Inferior parietal cortex (tissue), 1 donor: Measurements from ENCODE around the gene B3GALT6.

Experiments
- DNase-seq: peaks from one replicate; pipeline ENCODE4 v3.0.0-alpha.2; 2016; ENCODE audit errors: extremely low spot score

Gene B3GALT6

GRCh38 chr1:1231400-1232207 is 433 bp upstream of the B3GALT6 start, which contains the start of gene SDF4:
Gene SDF4, minus strand, starts transcription at chr1:1232001. Its CDS starts 3,229 bp downstream, at chr1:1228772.
- peak; percentile 95 for DNase-seq

DNA sequence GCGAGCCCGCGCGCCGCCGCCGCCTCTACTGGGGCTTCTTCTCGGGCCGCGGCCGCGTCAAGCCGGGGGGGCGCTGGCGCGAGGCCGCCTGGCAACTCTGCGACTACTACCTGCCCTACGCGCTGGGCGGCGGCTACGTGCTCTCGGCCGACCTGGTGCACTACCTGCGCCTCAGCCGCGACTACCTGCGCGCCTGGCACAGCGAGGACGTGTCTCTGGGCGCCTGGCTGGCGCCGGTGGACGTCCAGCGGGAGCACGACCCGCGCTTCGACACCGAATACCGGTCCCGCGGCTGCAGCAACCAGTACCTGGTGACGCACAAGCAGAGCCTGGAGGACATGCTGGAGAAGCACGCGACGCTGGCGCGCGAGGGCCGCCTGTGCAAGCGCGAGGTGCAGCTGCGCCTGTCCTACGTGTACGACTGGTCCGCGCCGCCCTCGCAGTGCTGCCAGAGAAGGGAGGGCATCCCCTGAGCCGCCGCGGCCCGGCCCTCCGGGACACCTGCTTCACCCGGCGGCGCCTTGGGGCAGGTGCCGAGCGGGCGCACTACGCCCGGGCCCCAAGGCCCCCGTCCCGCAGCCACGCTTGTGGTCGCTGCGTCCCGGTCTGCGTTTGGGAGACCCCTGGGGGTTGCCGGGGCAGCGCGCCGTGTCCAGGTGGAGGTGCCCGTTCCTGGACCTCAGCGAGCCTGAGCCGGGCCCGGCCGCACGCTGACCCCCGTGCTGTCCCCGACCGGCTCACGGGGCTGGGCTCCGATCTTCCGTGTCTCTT is 944 bp downstream of the B3GALT6 start:
- no peak for DNase-seq

GRCh38 chr1:1233567-1233892 is 1.5 kb downstream of the B3GALT6 start:
- no peak for DNase-seq

- no peak for DNase-seq
These were observed 2.3 kb downstream of the B3GALT6 start for GRCh38 chr1:1234180-1234808.

DNA sequence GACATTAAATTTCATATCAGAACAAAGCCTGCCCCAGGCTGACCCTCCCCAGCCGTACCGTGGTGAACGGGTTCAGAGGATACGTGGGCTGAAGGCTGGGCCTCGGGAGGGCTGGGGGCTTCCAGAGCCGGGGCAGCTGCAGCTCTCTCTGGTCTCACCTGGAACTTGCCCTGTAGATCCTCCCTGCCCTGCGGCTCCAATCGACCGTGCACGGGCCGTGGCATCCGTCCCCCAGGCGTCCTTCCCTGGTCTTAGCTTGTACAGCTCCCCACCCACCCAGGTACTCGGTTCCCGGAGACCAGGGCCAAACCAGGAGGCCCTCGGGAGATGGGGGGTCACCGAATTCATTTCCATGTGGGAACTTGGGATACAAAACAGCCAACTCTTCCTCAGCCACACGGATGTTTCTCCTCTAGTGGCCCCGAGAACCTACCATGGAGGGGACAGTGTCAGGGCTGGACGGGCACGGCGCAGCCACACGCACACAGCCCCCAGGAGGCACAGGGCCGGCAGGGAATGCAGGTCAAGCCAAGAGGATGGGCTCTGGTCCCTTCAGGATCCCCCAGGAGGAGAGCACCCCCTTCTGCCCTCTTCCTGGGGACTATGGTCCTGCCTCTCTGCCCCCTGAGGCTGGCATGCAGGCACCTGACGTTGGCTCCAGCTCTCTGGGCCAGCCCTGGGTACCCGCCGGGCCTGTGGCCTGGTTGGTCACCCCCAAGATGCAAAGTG is 3.1 kb downstream of the B3GALT6 start:
- no peak for DNase-seq

DNA sequence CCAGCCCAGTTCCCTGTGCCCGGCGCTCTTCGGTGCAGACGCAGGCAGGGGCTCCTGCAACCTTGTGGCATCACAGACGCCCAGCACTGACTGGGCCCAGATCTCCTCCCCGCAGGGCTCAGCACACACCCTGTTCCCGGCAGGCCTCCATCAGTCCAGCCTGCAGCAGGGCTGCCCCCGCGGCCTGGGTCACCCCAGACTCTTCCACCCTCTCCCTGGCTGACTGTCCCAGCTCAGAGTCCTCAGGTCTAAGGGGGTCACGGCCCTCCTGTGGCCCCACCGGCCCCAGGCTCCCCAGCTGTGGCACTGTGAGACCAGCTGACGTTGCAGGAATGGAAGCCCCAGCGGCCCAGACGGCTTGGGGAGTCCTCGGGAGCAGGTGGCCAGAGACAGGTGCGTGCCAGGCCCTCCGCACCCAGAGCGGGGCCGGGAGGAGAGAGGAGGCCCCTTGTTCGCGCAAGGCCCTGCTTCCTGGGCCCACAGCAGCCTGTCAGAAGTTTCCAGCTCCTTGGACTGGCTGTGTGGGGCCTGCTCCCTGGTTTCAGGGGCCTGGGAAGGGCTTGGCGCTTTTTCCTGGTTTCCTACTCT is 4.2 kb downstream of the B3GALT6 start:
- no peak for DNase-seq

DNA sequence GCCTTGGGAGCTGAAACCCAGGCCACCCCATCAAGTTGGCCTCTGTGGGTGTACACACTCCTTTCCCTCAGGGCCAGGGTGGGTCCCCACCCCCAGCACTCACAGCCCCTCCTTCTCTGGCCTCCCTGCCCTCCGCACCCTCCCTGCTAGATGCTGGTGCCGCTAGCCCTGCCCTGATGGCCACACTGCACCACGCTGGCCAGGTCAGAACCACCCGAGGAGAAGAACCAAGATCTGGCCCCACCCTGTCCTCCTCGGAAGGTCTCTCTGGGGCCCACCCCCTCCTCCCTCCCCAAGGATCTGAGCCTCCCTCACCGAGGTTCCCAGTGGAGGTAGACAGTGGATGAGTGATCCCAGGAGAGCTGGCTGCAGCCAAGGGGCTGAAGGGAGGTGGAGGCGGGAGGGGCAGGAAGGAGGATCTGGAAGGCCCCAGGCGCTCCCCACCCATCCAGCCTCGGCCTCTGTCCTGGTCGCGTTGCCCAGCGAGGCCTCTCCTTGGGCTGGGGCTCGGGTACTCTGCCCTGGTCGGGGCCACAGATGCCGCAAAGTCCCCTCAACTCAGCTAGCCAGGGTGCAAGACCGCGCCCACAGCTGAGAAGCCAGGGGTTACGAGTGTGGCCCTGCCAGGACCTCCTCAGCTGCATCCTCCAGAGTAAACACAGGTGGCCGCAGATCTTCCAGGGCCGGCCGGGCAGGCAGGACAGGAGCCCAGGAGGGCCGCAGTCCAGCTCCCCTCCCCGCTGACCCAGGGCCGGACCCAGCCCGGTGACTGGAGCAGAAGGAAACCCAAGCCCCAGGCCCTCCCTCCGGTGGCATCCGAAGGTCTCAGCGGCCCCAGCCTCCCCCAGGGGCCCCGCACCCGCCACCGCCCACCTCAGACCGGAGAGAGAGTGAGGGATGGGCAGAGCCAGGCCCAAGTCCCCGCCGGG is 5.2 kb downstream of the B3GALT6 start:
- no peak for DNase-seq

DNA sequence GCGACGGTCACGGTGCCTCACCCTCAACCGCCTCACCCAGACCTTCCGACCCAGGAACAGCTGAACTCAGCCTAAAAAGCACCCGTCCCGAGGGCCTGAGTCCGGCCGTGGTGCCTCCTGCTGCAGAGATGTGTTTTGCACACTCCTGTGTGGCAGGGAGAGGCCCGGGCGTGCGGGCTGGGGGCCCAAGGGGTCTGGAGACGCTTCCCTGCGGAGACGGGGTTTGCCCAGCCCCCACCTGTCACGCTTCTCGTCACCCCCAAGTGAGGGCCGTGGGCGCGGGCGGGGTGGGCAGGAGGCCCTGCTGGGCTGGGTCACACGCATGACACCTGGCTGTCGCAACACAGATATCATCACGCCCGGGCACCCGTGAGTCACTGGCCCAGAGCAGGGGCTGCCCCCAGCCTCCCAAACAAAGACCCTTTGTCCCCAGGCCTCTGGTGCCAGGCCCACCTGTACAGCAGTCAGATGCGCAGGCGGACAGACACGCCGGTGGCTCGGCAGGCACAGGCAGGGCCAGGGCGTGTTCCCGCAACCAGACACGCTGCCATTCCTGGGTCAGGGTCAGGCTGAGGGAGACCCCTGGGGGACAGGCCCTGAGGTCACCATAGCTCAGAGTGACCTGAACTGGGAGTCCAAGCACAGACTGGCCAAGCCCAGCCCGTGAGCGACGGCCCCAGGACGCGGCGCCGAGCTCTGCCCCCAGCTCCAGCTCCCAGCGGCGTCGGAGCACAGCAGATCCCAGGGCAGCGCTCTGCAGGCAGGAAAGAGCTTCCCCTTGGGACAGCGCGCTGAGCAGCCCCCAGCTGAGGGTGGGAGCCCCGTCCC is 6.1 kb downstream of the B3GALT6 start:
- DNase-seq = no peak

DNA sequence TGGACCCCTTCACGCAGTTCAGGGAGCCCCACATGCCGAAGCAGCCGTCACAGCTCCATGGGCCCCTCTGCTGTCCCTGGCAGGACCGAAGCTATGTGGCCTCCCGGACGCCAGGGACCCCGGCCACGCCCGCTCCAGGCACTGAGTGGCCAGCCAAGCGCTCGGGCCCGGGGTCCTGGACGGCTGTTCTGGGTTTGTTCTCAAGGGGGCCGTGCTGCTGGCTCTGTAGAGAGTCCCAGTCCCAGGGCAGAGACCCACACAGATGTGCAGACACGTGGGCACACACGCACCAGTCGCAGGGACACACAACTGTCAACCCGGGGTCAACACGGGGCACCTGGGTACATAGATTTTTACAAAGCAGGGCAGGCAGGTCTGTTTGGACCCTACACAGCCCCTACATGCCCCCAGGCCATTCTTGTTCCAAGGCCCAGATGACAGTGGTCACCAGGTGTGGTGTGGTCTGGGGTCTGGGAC is 6.7 kb downstream of the B3GALT6 start:
- no peak for DNase-seq

- DNase-seq = no peak
These were observed 7.2 kb downstream of the B3GALT6 start for GRCh38 chr1:1239227-1239613.

DNA sequence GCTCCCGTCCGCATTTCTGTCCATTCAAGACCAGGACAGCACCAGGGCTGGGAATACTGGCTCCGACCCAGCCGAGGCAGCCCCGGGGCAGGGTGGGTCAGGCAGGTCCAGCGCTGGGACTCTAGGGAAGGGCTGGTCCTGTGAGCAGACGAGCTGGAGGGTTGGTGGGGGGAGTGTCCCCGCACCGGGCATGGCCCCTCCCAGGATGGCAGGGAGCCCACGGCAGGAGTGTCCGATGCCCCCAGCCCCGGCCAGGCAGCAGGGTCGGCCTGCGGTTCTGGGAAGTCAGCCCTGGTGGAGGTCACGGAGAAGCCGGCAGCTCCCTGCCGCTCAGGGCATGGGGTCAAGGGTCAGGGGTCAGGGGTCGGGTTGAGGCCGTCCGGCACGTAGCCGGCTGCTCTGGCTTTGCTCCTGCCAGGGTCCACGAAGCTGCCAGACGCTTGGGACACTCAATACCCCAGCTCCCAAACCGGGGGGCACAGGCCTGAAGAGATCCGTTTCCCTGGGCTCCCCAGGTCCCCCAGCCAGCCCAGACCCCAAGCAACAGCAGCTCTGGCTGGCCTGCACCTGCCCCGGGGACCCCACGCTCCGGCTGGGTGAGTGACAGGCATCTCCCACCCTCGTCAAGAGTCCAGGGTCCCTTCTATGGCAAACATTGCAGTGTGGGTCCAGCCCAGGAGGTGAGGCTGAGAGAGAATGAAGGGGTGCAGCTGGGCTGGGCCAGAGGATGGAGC is 7.7 kb downstream of the B3GALT6 start:
- DNase-seq = no peak

DNA sequence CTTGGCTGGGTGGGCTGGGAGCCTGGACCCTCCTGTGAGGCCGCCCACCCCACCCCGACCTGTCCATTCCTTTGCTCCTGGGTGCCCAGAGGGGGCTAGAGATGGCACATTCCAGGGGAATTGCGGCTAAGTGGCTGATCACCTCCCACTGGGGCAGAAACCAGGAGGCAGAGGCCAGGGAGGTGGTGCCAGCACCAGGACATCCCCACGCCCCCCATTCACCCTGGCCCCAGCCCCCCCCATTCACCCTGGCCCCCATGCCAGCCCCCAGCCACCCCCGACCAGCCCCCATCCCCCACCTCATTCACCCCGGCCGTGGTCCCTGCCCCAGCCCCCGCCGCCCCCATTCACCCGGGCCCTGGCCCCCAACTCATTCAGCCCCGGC is 8.3 kb downstream of the B3GALT6 start:
- DNase-seq = no peak

DNA sequence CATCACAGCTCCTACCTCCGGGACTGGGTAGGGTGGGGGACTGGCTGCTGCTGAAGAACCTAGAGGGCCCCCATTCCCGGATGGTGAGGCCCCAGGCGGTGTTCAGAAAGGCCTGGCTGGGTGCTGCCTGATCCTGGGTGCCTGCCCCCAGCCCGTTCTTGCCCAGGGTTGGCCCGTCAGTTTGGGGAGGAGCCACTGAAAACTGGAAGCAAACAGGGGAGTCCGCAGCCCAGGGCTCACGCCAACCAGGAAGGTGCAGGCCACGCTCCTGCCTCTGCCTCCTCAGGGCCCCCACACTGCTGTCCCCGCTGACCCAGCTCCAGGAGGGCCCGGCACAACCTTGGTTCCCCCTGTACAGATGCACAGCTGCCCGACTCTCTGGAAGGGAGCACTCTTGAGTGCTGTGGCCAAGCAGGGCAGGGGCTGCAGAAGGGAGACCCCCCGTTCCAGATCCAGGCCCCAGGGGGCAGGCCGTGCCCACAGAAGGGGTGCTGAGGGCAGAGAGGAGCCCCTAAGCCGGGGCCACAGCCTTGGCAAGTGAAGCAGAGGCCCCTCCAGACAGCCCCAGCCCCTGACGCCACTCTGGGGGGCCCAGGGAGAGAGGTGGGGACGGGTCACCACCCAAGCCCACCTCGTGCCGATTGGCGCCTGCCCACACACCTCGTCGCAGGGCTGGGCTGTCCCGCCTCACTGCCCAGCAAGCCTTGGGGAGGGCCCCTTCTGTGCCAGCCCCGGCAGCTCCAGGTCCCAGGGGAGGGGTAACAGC is 9.0 kb downstream of the B3GALT6 start:
- DNase-seq = no peak

DNA sequence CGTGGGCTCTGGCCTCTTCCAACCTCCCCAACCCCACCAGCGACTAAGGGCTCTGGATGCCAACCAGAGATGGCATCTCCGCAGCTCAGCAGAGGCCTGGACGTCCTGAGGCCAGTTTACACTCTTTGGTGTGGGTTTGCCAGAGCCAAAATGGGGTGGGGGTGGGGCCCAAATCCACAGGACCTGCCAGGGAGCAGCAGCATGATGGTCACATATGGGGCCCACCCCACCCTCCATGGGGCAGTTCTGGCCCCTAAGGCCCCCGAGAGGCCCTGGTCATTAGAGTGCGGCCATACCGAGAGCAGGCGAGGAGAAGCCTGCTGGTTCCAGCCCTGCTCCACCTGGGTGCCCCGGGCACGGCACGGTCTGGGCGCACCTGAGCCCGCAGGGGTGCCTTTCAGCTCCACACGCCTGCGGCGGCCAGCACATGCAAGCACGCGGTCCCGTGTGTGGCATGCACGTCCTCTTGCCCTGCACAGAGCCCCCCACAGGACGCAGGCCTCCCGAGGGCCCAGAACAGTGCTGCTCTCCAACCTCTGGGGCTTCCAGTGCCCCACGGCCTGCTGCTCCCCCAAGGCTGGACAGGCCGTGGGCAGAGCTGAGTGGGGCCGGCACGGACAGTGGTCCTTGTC is 9.7 kb downstream of the B3GALT6 start:
- no peak for DNase-seq

GRCh38 chr1:1242461-1243265 is 10.6 kb downstream of the B3GALT6 start:
- DNase-seq = no peak

DNA sequence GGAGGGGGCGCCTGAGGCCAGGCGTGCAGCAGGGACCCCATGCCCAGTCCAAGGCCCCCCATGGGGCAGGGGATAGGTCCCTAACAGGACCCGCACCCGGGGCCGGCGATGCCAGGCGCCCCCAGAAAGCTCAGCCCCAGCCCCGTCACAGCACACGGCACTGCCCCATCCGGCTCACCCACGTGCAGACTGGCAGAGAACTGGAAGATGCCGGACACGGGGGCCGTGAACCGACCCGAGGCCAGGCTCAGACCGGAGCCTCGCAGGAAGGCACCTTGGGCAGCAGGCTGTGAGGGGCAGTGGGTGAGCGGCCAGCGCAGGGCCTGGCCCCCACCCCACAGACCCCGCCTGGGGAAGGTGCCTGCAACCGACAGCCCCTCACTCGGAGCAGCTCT is 11.2 kb downstream of the B3GALT6 start:
- DNase-seq = no peak

DNA sequence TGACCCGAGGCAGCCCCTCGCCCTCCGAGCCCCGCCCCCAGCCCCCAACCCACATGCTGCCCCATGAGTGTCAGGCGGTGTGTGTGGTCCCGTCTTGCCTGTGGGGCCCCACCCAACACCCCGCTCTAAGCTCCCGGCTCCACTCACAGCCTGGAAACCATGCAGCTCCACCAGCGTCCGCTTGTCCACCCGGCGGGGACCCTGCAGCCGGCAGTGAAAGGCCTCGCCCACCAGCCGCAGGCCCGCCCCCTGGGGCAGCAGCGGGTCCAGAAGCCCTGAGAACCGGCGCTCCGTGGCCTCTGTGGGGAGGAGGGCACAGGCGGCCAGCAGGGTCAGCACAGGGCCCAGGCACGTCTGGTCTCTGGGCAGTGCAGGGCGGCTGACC is 11.8 kb downstream of the B3GALT6 start:
- DNase-seq = no peak
